Ishikawa (cell line): ENCODE results near the gene ADAP1.

Source experiments
- CEBPB ChIP-seq: IDR thresholded peaks from 2 replicates; pipeline ENCODE4 v1.6.1; 2012
- CREB1 ChIP-seq: IDR thresholded peaks from 2 replicates; pipeline ENCODE4 v1.6.1; 2012; ENCODE audit warnings: low read depth
- EGR1 ChIP-seq: IDR thresholded peaks from 2 replicates; pipeline ENCODE4 v1.6.1; 2012
- EP300 ChIP-seq: IDR thresholded peaks from 2 replicates; pipeline ENCODE4 v1.6.1; 2012; ENCODE audit warnings: borderline replicate concordance
- FOXM1 ChIP-seq: IDR thresholded peaks from 2 replicates; pipeline ENCODE4 v1.6.1; 2012; ENCODE audit warnings: low read depth, borderline replicate concordance
- MAX ChIP-seq: IDR thresholded peaks from 2 replicates; pipeline ENCODE4 v1.6.1; 2012
- NFIC ChIP-seq: IDR thresholded peaks from 2 replicates; pipeline ENCODE4 v1.6.1; 2012
- RAD21 ChIP-seq: IDR thresholded peaks from 2 replicates; pipeline ENCODE4 v1.6.1; 2012; ENCODE audit warnings: low read depth
- REST ChIP-seq: IDR thresholded peaks from 2 replicates; pipeline ENCODE4 v1.6.1; 2012; ENCODE audit warnings: low read depth, mild to moderate bottlenecking
- TAF1 ChIP-seq: IDR thresholded peaks from 2 replicates; pipeline ENCODE4 v1.6.1; 2012; ENCODE audit warnings: low read depth, mild to moderate bottlenecking
- TCF12 ChIP-seq: IDR thresholded peaks from 2 replicates; pipeline ENCODE4 v1.6.1; 2012; ENCODE audit warnings: low read depth
- TEAD4 ChIP-seq: IDR thresholded peaks from 2 replicates; pipeline ENCODE4 v1.6.1; 2012
- YY1 ChIP-seq: IDR thresholded peaks from 2 replicates; pipeline ENCODE4 v1.6.1; 2012; ENCODE audit warnings: low read depth

GRCh38 chr7:892648-893593 lies 61.6 kb downstream of the ADAP1 start:
- no peak for TF ChIP-seq TCF12
- TF ChIP-seq TAF1, result no peak
- TF ChIP-seq YY1, result no peak
- TF ChIP-seq REST, result no peak
- TF ChIP-seq EP300, result no peak
- TF ChIP-seq MAX, result no peak
- TF ChIP-seq RAD21, result no peak
- TF ChIP-seq EGR1, result no peak
- TF ChIP-seq CREB1, result no peak
- TF ChIP-seq NFIC, result no peak
- TF ChIP-seq TEAD4, result no peak
- TF ChIP-seq FOXM1, result no peak
- no peak for TF ChIP-seq CEBPB
